Natural killer cell (primary cell): ENCODE results near the gene RAI1. TPM values are rescaled to one million over a fixed set of nuclear protein-coding genes. Genes with fewer than 3 reads are reported as not detected.
A peak's percentile ranks its signal among the peaks of the same experiment; 100 is the strongest.

Experiments used
- ATAC-seq, 3 donors: fragments of 150-1000 bp in 2 of 3; fragments of 200-7000 bp in 1 of 3; cut with Tn5 transposase; 1 replicate in 1 of 3; 2 replicates in 2 of 3; pipeline ENCODE4 v1.10.0; 2021; ENCODE audit warnings: mild to moderate bottlenecking in 2 of 3, moderate library complexity in 2 of 3
- DNase-seq, 2 donors: peaks; one replicate each; pipeline versions ENCODE4 v3.0.0 to v3.0.0-alpha.2; 2013 to 2021; ENCODE audit warnings: mixed read lengths in 1 of 2
- H3K27ac ChIP-seq: one replicate; pipeline ENCODE4 v1.5.1; 2013; ENCODE audit warnings: mild to moderate bottlenecking, low read length
- H3K27me3 ChIP-seq: one replicate; pipeline ENCODE4 v1.6.1; 2013; ENCODE audit warnings: low read length; ENCODE audit not compliant: control insufficient read depth, insufficient read depth
- H3K36me3 ChIP-seq: one replicate; pipeline ENCODE4 v1.6.1; 2013; ENCODE audit warnings: low read length; ENCODE audit not compliant: control insufficient read depth, insufficient read depth
- H3K4me1 ChIP-seq: one replicate; pipeline ENCODE4 v1.6.1; 2013; ENCODE audit warnings: low read length; ENCODE audit not compliant: control insufficient read depth, insufficient read depth
- H3K4me3 ChIP-seq: one replicate; pipeline ENCODE4 v1.5.1; 2013; ENCODE audit warnings: low read length
- H3K9me3 ChIP-seq: one replicate; pipeline ENCODE4 v1.6.1; 2013; ENCODE audit warnings: low read length; ENCODE audit not compliant: control insufficient read depth, insufficient read depth
- H3K27ac Mint-ChIP-seq, 2 donors: one replicate each; pipeline ENCODE4 v1.8.0; 2022; ENCODE audit warnings: mild to moderate bottlenecking in 2 of 2, mixed read lengths in 2 of 2, moderate library complexity in 1 of 2
- H3K27me3 Mint-ChIP-seq, 2 donors: one replicate each; pipeline ENCODE4 v1.8.0; 2022; ENCODE audit warnings: low read depth in 2 of 2, mixed read lengths in 2 of 2
- H3K36me3 Mint-ChIP-seq: one replicate; pipeline ENCODE4 v1.8.0; 2022; ENCODE audit warnings: mixed read lengths
- H3K4me1 Mint-ChIP-seq, 2 donors: one replicate each; pipeline ENCODE4 v1.8.0; 2022; ENCODE audit warnings: mixed read lengths in 2 of 2
- H3K4me3 Mint-ChIP-seq: one replicate; pipeline ENCODE4 v1.8.0; 2022; ENCODE audit warnings: mild to moderate bottlenecking, moderate library complexity, mixed read lengths
- H3K9me3 Mint-ChIP-seq, 2 donors: one replicate each; pipeline ENCODE4 v1.8.0; 2022; ENCODE audit warnings: mixed read lengths in 2 of 2
- WGBS: methylation state at CpG from one replicate; pipeline ENCODE4 v1.1.7; 2013; ENCODE audit warnings: missing lambda C conversion rate; ENCODE audit not compliant: insufficient coverage; 5-methylcytosine and 5-hydroxymethylcytosine counted together
- intact Hi-C: fragments of 100-400 bp; cut with micrococcal nuclease; formaldehyde crosslinking; loops from one replicate; pipeline ENCODE4 v1.14.2; 2022
- total RNA-seq, 4 donors: library from RNA; stranded (reverse); fragments of 120-200 nt in 1 of 4; gene quantifications; one replicate each; pipeline versions ENCODE4 v1.2.3 to v1.2.4, GENCODE V29; 2013 to 2022
- TF ChIP-seq, protein P1 (sequence below): fragments of 200-600 bp; IDR thresholded peaks from one replicate; pipeline ENCODE4 v1.8.0; 2022; ENCODE audit warnings: antibody characterized with exemption

The RAI1 gene
- total RNA-seq, 3 donors from 2014 or later (not counting 1 experiment from before 2014, with no cell fraction given) = 39.8 to 55.0 (median 49.4) TPM

DNA sequence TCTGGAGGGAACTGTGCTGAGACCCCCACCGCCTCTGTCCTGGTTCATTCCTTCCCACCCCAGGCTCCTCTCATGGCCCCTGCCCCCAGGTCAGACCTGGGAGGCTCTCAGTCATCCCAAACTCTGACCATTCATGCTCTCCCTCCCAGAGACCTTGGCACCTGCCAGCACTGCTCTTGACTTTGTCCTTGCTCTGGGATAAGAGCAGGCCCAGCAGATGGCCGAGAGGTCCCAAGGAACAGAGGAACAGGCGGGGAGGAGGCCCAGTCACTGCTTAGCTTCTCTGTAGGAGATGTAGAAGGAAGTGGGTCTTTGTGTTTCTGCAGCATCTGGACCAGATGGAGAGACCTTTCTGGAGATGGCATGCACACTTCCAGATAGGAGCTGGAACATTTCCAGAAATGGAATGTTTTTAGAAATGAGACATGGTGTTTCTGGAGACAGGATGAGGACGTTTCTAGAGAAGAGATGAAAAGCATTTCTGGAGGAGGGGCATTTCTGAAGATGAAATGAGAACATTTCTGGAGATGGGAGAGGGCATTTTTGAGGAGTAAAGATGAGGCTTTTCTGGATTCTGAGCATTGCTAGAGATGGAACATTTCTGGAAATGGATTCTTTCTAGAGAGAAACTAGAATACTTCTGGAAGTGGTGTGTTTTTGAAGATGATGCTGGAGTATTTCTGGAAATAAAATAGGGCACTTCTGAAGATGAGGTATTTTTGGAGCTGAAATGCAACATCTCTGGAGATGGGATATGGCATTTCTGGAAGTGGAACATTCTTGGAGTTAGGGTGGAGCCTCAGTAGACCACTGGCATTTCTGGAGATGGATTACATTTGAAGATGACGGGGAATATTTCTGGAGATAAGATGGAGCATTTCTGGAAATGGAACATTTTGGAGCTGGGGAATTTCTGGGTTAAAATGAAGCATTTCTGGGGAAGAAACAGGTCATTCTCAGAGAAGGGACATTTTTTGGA is 55.2 kb downstream of the RAI1 start:
- DNase-seq = no peak

DNA sequence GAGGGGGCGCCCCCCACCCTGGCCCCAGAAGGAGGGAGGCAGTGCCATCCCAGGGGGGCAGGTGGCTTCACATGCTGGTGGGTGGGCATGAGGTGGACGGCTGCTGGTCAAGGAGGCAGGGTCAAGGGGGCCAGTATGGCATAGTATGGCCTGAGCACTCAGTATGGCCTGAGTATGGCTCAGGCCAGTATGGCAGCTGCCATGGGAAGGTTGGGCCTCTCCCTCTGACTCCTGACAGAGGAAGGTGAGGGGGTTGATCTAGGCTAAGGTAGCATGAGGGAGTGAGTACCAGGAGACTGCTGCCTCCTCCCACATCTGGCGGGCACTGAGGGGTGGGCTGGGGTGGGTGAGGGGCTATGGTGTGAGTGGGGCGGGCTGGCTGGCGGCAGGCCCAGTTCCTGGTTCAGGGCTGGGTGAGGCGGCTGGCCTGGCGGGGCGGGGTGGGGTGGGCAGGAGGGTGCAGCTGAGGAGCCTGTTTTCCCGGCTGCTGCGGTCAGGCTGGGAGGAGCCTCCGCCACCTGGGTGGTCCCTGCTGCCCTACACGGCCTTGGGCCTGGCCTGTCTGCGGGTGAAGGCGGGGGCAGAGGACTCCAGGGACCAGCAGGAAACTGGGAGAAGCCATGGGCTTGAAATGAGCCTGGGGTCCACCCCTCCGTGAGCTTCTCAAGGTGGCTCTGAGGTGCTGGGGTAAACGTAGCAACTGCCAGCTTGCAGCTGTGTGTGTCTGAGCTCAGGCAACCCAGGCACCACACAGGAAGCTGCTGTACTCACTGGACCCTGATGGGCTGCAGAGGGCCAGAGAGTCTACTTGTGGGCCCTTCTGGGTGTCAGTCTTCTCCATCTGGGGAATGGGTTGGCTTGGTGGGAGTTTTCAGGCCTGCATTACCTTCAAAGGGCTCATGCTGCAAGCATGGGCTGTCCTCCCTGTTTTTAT is 57.0 kb downstream of the RAI1 start:
- no peaks in the 10 kb centered on the region for H3K36me3 Mint-ChIP-seq
- H3K36me3 ChIP-seq = no peaks in the 10 kb centered on the region
- peaks cover 36 to 48% of the 10 kb centered on the region in 2 donors for H3K4me1 Mint-ChIP-seq
- peak overlapping the region; percentile 46 for H3K27ac ChIP-seq
- H3K27ac Mint-ChIP-seq = peak overlapping the region; percentile 47 to 56
- H3K9me3 Mint-ChIP-seq = no peaks in the 10 kb centered on the region
- intact Hi-C loops = no loop called here
- no peak overlapping the region for H3K4me3 Mint-ChIP-seq
- H3K9me3 ChIP-seq = no peaks in the 10 kb centered on the region
- H3K27me3 ChIP-seq = no peaks in the 10 kb centered on the region
- no peaks in the 10 kb centered on the region for H3K27me3 Mint-ChIP-seq
- DNase-seq (no peak), ATAC-seq (peak; percentile 36 to 57 (median 51))
- TF ChIP-seq, protein P1, sequence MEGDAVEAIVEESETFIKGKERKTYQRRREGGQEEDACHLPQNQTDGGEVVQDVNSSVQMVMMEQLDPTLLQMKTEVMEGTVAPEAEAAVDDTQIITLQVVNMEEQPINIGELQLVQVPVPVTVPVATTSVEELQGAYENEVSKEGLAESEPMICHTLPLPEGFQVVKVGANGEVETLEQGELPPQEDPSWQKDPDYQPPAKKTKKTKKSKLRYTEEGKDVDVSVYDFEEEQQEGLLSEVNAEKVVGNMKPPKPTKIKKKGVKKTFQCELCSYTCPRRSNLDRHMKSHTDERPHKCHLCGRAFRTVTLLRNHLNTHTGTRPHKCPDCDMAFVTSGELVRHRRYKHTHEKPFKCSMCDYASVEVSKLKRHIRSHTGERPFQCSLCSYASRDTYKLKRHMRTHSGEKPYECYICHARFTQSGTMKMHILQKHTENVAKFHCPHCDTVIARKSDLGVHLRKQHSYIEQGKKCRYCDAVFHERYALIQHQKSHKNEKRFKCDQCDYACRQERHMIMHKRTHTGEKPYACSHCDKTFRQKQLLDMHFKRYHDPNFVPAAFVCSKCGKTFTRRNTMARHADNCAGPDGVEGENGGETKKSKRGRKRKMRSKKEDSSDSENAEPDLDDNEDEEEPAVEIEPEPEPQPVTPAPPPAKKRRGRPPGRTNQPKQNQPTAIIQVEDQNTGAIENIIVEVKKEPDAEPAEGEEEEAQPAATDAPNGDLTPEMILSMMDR = no peak
- H3K4me1 ChIP-seq = peaks cover 40% of the 10 kb centered on the region
- 27% methylated on average over 16 of the region's 16 CpGs for WGBS
- no peak overlapping the region for H3K4me3 ChIP-seq

More for the DNA sequence above, 55.2 kb downstream of the RAI1 start:
- peaks cover 2% of the 10 kb centered on the region for H3K36me3 ChIP-seq
- Mint-ChIP-seq H3K4me1 (peaks cover 36 to 48% of the 10 kb centered on the region in 2 donors), H3K36me3 (no peaks in the 10 kb centered on the region), H3K4me3 (peak overlapping the region; percentile 28), H3K27me3 (no peaks in the 10 kb centered on the region), H3K9me3 (no peaks in the 10 kb centered on the region), H3K27ac (peak overlapping the region in 1 of 2 donors; percentile 65)
- peaks cover 40% of the 10 kb centered on the region for H3K4me1 ChIP-seq
- no peak overlapping the region for H3K27ac ChIP-seq
- TF ChIP-seq, protein P1 = no peak
- intact Hi-C loops = no loop called here
- no peak overlapping the region for H3K4me3 ChIP-seq
- H3K27me3 ChIP-seq = no peaks in the 10 kb centered on the region
- H3K9me3 ChIP-seq = no peaks in the 10 kb centered on the region
- no peak for ATAC-seq
- WGBS = 83% methylated on average over 5 of the region's 5 CpGs

DNA sequence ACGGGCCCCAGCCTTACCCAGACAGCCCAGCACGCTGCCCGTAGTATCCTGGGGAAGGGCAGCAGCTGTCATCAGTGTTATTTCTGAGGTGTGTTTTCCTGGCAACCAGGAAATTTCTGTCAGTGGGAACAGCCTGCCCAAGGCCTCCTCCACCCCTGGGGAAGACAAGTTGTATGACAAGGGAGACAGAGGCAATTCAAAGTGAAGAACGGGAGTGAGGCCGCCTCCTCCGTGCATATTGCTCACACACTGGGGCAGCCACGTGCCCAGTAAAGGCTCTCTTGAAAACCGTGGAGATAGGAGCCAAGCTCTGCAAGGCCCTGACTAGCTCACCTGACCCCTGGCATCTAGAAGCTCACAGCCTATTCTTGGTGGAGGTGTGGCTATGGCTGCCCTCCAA is 57.6 kb downstream of the RAI1 start:
- H3K36me3 ChIP-seq = no peaks in the 10 kb centered on the region
- peaks cover 33 to 48% of the 10 kb centered on the region in 2 donors for H3K4me1 Mint-ChIP-seq
- peak overlapping the region; percentile 47 to 56 for H3K27ac Mint-ChIP-seq
- TF ChIP-seq, protein P1 = no peak
- H3K9me3 ChIP-seq = no peaks in the 10 kb centered on the region
- ATAC-seq (peak in 1 of 3 donors; percentile 6), DNase-seq (no peak)
- H3K27me3 Mint-ChIP-seq = no peaks in the 10 kb centered on the region
- H3K27ac ChIP-seq = no peak overlapping the region
- 82% methylated on average over 8 of the region's 8 CpGs for WGBS
- H3K36me3 Mint-ChIP-seq = no peaks in the 10 kb centered on the region
- no peak overlapping the region for H3K4me3 ChIP-seq
- intact Hi-C loops = no loop called here
- no peaks in the 10 kb centered on the region for H3K9me3 Mint-ChIP-seq
- H3K4me1 ChIP-seq = peaks cover 40% of the 10 kb centered on the region
- peak overlapping the region; percentile 40 for H3K4me3 Mint-ChIP-seq
- no peaks in the 10 kb centered on the region for H3K27me3 ChIP-seq
